ENCODE results near the gene CLEC20A.

GRCh38 chr1:178540646-178541045 lies 43.9 kb upstream of the CLEC20A start:
- no peak for TF ChIP-seq EZH2 (IDR thresholded peaks at IDR 0.05; ENCODE audit: borderline replicate concordance, insufficient read depth, low read depth, low read length, poor library complexity, severe bottlenecking)
- no peak for TF ChIP-seq CTCF (IDR thresholded peaks at IDR 0.05)
